ENCODE results near the gene PHACTR3. TPM values are rescaled to one million over a fixed set of nuclear protein-coding genes. Genes with fewer than 3 reads are reported as not detected.

PHACTR3 gene
- total and polyA plus RNA-seq, 2 donors (not counting 3 experiments of a cell fraction or from before 2014, with no cell fraction given), result not detected

DNA sequence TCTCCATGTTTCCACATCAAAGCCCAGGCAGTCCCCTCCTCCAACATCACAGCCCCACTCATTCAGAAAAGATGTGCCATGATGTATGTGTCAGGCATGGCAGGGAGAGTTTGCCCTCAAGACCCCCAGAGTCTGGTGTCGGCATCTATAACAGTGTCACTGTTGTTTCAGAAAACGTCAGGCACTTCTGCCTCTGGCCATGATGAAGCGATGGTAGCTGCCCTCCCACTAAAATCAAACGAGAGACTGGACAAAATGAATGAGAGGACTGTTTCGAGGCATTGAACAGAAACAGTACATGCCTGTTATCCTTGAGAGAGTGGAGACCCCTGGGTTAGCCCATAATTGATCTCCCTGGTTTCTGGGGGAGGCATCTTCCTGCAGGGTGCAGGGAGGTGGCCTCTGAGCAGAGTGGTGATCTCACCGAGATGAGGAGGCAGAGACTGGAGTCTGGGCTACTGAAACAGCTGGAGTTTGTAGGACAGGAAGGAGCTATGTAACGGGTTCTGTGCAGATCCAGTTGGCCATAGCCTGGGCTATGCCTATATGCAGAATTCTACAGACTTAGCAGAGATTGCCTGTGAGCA is 184.6 kb downstream of the PHACTR3 start:
- H3K4me1 ChIP-seq (ENCODE audit: control insufficient read depth, extremely low read depth, insufficient read depth, low read length), result no peaks in the 10 kb centered on the region
- H3K9me3 ChIP-seq (replicated peaks; ENCODE audit: control insufficient read depth, insufficient read depth, low read length), result no peaks in the 10 kb centered on the region
- H3K27ac ChIP-seq (ENCODE audit: insufficient read depth, low read depth, low read length), result no peak overlapping the region
- DNase-seq (ENCODE audit: low read depth, low spot score) (no peak), FAIRE-seq (no peak)
- no peak overlapping the region for H2AFZ ChIP-seq (ENCODE audit: low read depth, low read length)
- no peak overlapping the region for H3K4me2 ChIP-seq (ENCODE audit: insufficient read depth, low read length)
- no peaks in the 10 kb centered on the region for H4K20me1 ChIP-seq (replicated peaks; ENCODE audit: control insufficient read depth, extremely low read depth, insufficient read depth, low read length)
- no peaks in the 10 kb centered on the region for H3K9me1 ChIP-seq (replicated peaks; ENCODE audit: control insufficient read depth, extremely low read depth, insufficient read depth, low read length)
- intact Hi-C loops (cut with micrococcal nuclease), result no loop called here
- ChIA-PET CTCF (no interaction called here), POLR2A (no interaction called here)
- no peaks in the 10 kb centered on the region for H3K27me3 ChIP-seq (ENCODE audit: control insufficient read depth in 2 of 2, insufficient read depth in 2 of 2, low read length in 2 of 2)
- H3K36me3 ChIP-seq (ENCODE audit: control insufficient read depth in 2 of 2, extremely low read depth in 1 of 2, insufficient read depth in 2 of 2, low read length in 2 of 2), result no peaks in the 10 kb centered on the region
- no peak overlapping the region for H3K4me3 ChIP-seq (replicated peaks in 1 of 3; ENCODE audit: insufficient read depth in 1 of 3, low read depth in 1 of 3, low read length in 3 of 3)
- H3K9ac ChIP-seq (replicated peaks; ENCODE audit: extremely low read depth, insufficient read depth, low read length), result no peak overlapping the region
- no TSS peak for BruUV-seq (replicated peaks)
- TF ChIP-seq, protein P1, sequence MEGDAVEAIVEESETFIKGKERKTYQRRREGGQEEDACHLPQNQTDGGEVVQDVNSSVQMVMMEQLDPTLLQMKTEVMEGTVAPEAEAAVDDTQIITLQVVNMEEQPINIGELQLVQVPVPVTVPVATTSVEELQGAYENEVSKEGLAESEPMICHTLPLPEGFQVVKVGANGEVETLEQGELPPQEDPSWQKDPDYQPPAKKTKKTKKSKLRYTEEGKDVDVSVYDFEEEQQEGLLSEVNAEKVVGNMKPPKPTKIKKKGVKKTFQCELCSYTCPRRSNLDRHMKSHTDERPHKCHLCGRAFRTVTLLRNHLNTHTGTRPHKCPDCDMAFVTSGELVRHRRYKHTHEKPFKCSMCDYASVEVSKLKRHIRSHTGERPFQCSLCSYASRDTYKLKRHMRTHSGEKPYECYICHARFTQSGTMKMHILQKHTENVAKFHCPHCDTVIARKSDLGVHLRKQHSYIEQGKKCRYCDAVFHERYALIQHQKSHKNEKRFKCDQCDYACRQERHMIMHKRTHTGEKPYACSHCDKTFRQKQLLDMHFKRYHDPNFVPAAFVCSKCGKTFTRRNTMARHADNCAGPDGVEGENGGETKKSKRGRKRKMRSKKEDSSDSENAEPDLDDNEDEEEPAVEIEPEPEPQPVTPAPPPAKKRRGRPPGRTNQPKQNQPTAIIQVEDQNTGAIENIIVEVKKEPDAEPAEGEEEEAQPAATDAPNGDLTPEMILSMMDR (IDR thresholded peaks at IDR 0.05; ENCODE audit: extremely low read depth in 1 of 2, insufficient read depth in 1 of 2, low read depth in 1 of 2, low read length in 2 of 2), result no peak
- TF ChIP-seq JUN (IDR thresholded peaks at IDR 0.05; ENCODE audit: borderline replicate concordance, insufficient read depth, insufficient read length, low read depth) (no peak), MYC (IDR thresholded peaks at IDR 0.05; ENCODE audit: low read depth, low read length) (no peak)
- H3K79me2 ChIP-seq (ENCODE audit: control insufficient read depth, insufficient read depth, low read length), result no peaks in the 10 kb centered on the region
- dilution Hi-C loops (cut with MboI; ENCODE audit: extremely low pct_ligation_motif_present, low sequenced_read_pairs), result no loop called here

DNA sequence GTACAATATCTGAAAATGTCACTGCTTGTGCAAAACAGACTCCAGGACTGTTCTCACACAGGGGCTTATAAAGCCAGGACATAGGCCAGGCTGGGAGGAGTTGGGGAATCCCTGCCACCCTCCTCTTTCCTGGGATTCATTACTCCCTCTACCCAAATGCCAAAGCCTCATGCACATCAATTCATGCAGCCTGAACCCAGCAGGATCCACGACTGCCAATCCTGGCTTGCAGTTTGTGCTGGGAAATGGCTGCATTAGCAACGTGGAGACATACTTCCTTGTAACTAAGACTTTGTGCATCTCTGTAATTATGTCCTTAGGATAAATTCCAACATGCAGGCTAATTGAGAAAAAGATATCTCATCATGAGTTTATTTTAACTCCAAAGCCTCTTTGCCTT is 185.3 kb downstream of the PHACTR3 start:
- Histone ChIP-seq H2AFZ (ENCODE audit: low read depth, low read length) (no peak overlapping the region), H3K79me2 (ENCODE audit: control insufficient read depth, insufficient read depth, low read length) (no peaks in the 10 kb centered on the region), H3K4me3 (replicated peaks in 1 of 3; ENCODE audit: insufficient read depth in 1 of 3, low read depth in 1 of 3, low read length in 3 of 3) (no peak overlapping the region), H3K36me3 (ENCODE audit: control insufficient read depth in 2 of 2, extremely low read depth in 1 of 2, insufficient read depth in 2 of 2, low read length in 2 of 2) (no peaks in the 10 kb centered on the region), H3K9ac (replicated peaks; ENCODE audit: extremely low read depth, insufficient read depth, low read length) (no peak overlapping the region), H4K20me1 (replicated peaks; ENCODE audit: control insufficient read depth, extremely low read depth, insufficient read depth, low read length) (no peaks in the 10 kb centered on the region), H3K4me1 (ENCODE audit: control insufficient read depth, extremely low read depth, insufficient read depth, low read length) (no peaks in the 10 kb centered on the region), H3K27me3 (ENCODE audit: control insufficient read depth in 2 of 2, insufficient read depth in 2 of 2, low read length in 2 of 2) (no peaks in the 10 kb centered on the region), H3K9me3 (replicated peaks; ENCODE audit: control insufficient read depth, insufficient read depth, low read length) (no peaks in the 10 kb centered on the region), H3K9me1 (replicated peaks; ENCODE audit: control insufficient read depth, extremely low read depth, insufficient read depth, low read length) (no peaks in the 10 kb centered on the region), H3K4me2 (ENCODE audit: insufficient read depth, low read length) (no peak overlapping the region), H3K27ac (ENCODE audit: insufficient read depth, low read depth, low read length) (no peak overlapping the region)
- no peak for DNase-seq (ENCODE audit: low read depth, low spot score)
- ChIA-PET CTCF (no interaction called here), POLR2A (no interaction called here)
- intact Hi-C loops (cut with micrococcal nuclease), result loop anchor here (5.0 kb wide), 1 partner anchor 867 kb away; no protein-coding TSS in a partner anchor
- FAIRE-seq, result no peak
- no TSS peak for BruUV-seq (replicated peaks)
- TF ChIP-seq POLR2A (IDR thresholded peaks at IDR 0.05; ENCODE audit: low read depth, low read length) (no peak), MYC (IDR thresholded peaks at IDR 0.05; ENCODE audit: low read depth, low read length) (no peak), GATA2 (IDR thresholded peaks at IDR 0.05; ENCODE audit: insufficient read depth, insufficient read length, low read depth, low read length) (no peak), FOS (IDR thresholded peaks at IDR 0.05; ENCODE audit: borderline replicate concordance, insufficient read depth, low read length) (no peak), POLR2AphosphoS5 (IDR thresholded peaks at IDR 0.05; ENCODE audit: insufficient read depth, low read depth, low read length) (no peak), EZH2 (IDR thresholded peaks at IDR 0.05; ENCODE audit: borderline replicate concordance, low read depth, low read length, severe bottlenecking) (no peak), JUN (IDR thresholded peaks at IDR 0.05; ENCODE audit: borderline replicate concordance, insufficient read depth, insufficient read length, low read depth) (no peak)
- TF ChIP-seq, protein P1 (IDR thresholded peaks at IDR 0.05; ENCODE audit: extremely low read depth in 1 of 2, insufficient read depth in 1 of 2, low read depth in 1 of 2, low read length in 2 of 2), result no peak
- TF ChIP-seq, protein P2, sequence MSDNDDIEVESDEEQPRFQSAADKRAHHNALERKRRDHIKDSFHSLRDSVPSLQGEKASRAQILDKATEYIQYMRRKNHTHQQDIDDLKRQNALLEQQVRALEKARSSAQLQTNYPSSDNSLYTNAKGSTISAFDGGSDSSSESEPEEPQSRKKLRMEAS (IDR thresholded peaks at IDR 0.05; ENCODE audit: insufficient read depth, insufficient read length), result no peak
- dilution Hi-C loops (cut with MboI; ENCODE audit: extremely low pct_ligation_motif_present, low sequenced_read_pairs), result no loop called here
